Measurements from ENCODE around the gene ZHX3.

The ZHX3 gene

DNA sequence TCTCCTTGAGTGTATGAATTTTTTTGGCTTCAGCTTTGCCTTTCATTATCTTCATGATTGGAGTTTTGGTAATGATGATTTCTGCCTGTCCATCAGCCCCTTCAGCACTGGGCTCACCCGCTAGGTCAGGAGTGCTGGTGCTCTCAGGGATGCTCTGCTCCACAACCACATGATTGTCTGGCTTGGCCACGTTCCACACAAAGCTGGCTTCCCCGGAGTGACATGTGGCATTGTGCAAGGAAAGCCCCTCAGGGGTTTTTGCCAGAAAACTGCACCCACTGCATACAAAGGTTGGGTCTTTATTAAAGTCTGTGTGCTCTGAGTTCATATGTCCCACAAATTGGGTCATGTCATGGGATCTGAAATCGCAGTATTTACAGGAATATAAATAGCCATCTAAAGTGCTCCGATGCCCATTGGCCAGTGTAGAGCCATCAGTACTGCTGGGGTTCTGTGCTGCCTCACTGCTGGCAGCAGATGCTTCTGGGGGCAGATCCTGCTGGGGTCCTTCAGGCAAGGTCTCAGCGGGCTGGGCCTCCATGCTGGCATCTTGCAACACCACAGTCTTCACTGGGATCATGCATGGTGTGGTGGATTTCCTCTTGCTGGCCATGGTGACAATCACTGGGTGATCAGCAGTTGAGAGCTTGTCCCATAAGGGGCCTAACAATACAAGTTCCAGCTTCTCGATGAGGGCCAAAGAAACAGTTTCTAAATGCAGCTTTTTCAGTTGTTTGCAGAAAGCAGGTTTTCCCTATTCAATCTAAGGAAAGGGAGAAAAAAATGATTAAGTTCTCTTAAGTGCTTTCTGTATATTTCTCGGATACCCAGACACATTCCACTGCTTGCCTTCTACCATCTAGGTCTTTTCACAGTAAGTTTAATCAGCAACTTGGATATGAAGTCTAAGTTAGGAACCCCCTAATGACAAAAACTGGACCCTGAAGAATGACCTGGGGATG lies 112.9 kb downstream of the ZHX3 start:
- Histone ChIP-seq H3K79me1 (ENCODE audit: low read depth, low read length) (no peaks in the 10 kb centered on the region), H3K23ac (ENCODE audit: low read depth, low read length, poor library complexity) (peak overlapping the region; percentile 65), H3K4me3 (ENCODE audit: low read length in 2 of 2) (peak overlapping the region in 1 of 2 donors; percentile 68), H3K4me2 (ENCODE audit: insufficient read depth, low read length, poor library complexity, severe bottlenecking) (no peak overlapping the region), H2BK120ac (ENCODE audit: low read depth, low read length) (no peak overlapping the region), H2AK5ac (ENCODE audit: low read depth, low read length) (no peak overlapping the region), H3K4ac (ENCODE audit: low read length) (no peak overlapping the region), H2BK15ac (ENCODE audit: low read length) (no peak overlapping the region), H2BK12ac (ENCODE audit: low read length) (no peak overlapping the region), H3K9ac (ENCODE audit: low read depth, low read length, poor library complexity) (no peak overlapping the region), H4K91ac (ENCODE audit: low read depth, low read length, poor library complexity) (no peak overlapping the region), H3K27me3 (ENCODE audit: control insufficient read depth in 3 of 3, insufficient read depth in 3 of 3, low read depth in 1 of 3, low read length in 3 of 3) (no peaks in the 10 kb centered on the region), H2BK5ac (ENCODE audit: low read length) (no peak overlapping the region), H4K8ac (ENCODE audit: low read depth, low read length) (no peak overlapping the region), H3K18ac (ENCODE audit: low read length) (peak overlapping the region; percentile 80), H3K14ac (ENCODE audit: low read length) (peak overlapping the region; percentile 98), H3K36me3 (replicated peaks in 1 of 2; ENCODE audit: control insufficient read depth in 2 of 2, insufficient read depth in 2 of 2, low read length in 2 of 2) (peaks cover 4% of the 10 kb centered on the region in 2 donors), H3K27ac (replicated peaks; ENCODE audit: low read length) (no peak overlapping the region), H2AFZ (ENCODE audit: low read length) (no peak overlapping the region), H3K9me3 (replicated peaks in 1 of 2; ENCODE audit: control insufficient read depth in 2 of 2, insufficient read depth in 1 of 2, low read depth in 1 of 2, low read length in 2 of 2) (peaks cover 9 to 11% of the 10 kb centered on the region in 2 donors), H3K4me1 (ENCODE audit: control insufficient read depth in 2 of 2, insufficient read depth in 1 of 2, low read depth in 1 of 2, low read length in 2 of 2) (no peaks in the 10 kb centered on the region)
- DNase-seq (ENCODE audit: low spot score): no peak
- WGBS, 2 donors (ENCODE audit: extremely low coverage in 2 of 2, insufficient read length in 2 of 2, insufficient replicate concordance in 1 of 2): no CpG with 5 or more reads among the region's 8 CpGs

DNA sequence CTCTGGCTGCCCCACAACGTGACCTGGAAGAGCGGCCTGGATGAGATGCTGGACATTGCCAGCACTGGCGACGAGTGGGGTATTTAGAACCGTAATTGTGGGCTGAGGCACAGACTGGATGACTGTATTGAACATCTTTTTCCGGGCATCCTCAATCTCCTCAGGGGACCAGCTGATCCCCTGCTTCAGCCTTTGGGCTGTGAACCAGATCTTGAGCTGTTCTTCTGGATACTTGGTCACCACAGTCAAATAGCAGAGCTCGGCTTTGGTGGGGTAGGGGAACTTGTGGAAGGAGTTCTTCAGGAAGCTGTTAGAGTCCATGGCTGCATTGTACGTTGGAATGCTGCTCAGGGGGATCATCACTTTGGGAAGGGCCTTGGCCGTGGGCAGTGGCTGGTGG lies 113.9 kb downstream of the ZHX3 start:
- Histone ChIP-seq H3K36me3 (replicated peaks in 1 of 2; ENCODE audit: control insufficient read depth in 2 of 2, insufficient read depth in 2 of 2, low read length in 2 of 2) (peaks cover 4% of the 10 kb centered on the region in 2 donors), H3K9me3 (replicated peaks in 1 of 2; ENCODE audit: control insufficient read depth in 2 of 2, insufficient read depth in 1 of 2, low read depth in 1 of 2, low read length in 2 of 2) (peaks cover 11 to 18% of the 10 kb centered on the region in 2 donors), H3K4me3 (ENCODE audit: low read length in 2 of 2) (no peak overlapping the region), H3K4me1 (ENCODE audit: control insufficient read depth in 2 of 2, insufficient read depth in 1 of 2, low read depth in 1 of 2, low read length in 2 of 2) (no peaks in the 10 kb centered on the region), H3K27ac (replicated peaks; ENCODE audit: low read length) (no peak overlapping the region), H3K4ac (ENCODE audit: low read length) (no peak overlapping the region), H2BK120ac (ENCODE audit: low read depth, low read length) (no peak overlapping the region), H3K9ac (ENCODE audit: low read depth, low read length, poor library complexity) (no peak overlapping the region), H2AFZ (ENCODE audit: low read length) (no peak overlapping the region), H4K8ac (ENCODE audit: low read depth, low read length) (no peak overlapping the region), H2BK12ac (ENCODE audit: low read length) (no peak overlapping the region), H2BK5ac (ENCODE audit: low read length) (no peak overlapping the region), H3K18ac (ENCODE audit: low read length) (peak overlapping the region; percentile 29), H3K14ac (ENCODE audit: low read length) (no peak overlapping the region), H3K23ac (ENCODE audit: low read depth, low read length, poor library complexity) (peak overlapping the region; percentile 29), H2BK15ac (ENCODE audit: low read length) (no peak overlapping the region), H3K27me3 (ENCODE audit: control insufficient read depth in 3 of 3, insufficient read depth in 3 of 3, low read depth in 1 of 3, low read length in 3 of 3) (no peaks in the 10 kb centered on the region), H4K91ac (ENCODE audit: low read depth, low read length, poor library complexity) (no peak overlapping the region), H3K79me1 (ENCODE audit: low read depth, low read length) (no peaks in the 10 kb centered on the region), H3K4me2 (ENCODE audit: insufficient read depth, low read length, poor library complexity, severe bottlenecking) (no peak overlapping the region), H2AK5ac (ENCODE audit: low read depth, low read length) (peak overlapping the region; percentile 2)
- no CpG with 5 or more reads among the region's 9 CpGs for WGBS, 2 donors (ENCODE audit: extremely low coverage in 2 of 2, insufficient read length in 2 of 2, insufficient replicate concordance in 1 of 2)
- DNase-seq (ENCODE audit: low spot score): no peak

DNA sequence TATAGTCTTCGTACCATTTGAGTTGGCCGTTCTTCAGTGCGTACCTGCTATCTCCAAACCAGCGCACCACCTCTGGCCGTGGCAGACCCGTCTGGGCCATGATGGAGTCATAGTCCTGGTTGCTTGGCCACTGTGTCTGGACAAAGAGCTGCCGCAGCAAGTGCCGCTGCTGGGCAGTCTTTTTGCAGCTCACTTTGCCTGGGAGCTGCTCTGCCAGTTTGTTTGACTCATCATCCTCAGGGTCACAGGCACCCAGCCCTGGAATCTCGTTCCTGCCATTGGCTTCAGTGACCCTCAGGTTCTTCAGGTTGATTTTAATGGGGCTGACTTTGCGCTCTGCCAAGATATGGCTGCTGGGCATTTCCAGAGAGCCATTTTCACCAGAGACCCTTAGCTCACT lies 115.1 kb downstream of the ZHX3 start:
- Histone ChIP-seq H2BK12ac (ENCODE audit: low read length) (no peak overlapping the region), H2AFZ (ENCODE audit: low read length) (no peak overlapping the region), H3K4ac (ENCODE audit: low read length) (no peak overlapping the region), H2BK120ac (ENCODE audit: low read depth, low read length) (no peak overlapping the region), H4K8ac (ENCODE audit: low read depth, low read length) (no peak overlapping the region), H3K9ac (ENCODE audit: low read depth, low read length, poor library complexity) (no peak overlapping the region), H2AK5ac (ENCODE audit: low read depth, low read length) (no peak overlapping the region), H3K4me3 (ENCODE audit: low read length in 2 of 2) (peak overlapping the region in 1 of 2 donors; percentile 22), H2BK5ac (ENCODE audit: low read length) (peak overlapping the region; percentile 7), H3K4me2 (ENCODE audit: insufficient read depth, low read length, poor library complexity, severe bottlenecking) (no peak overlapping the region), H3K9me3 (replicated peaks in 1 of 2; ENCODE audit: control insufficient read depth in 2 of 2, insufficient read depth in 1 of 2, low read depth in 1 of 2, low read length in 2 of 2) (peaks cover 11 to 25% of the 10 kb centered on the region in 2 donors), H3K27ac (replicated peaks; ENCODE audit: low read length) (no peak overlapping the region), H2BK15ac (ENCODE audit: low read length) (no peak overlapping the region), H4K91ac (ENCODE audit: low read depth, low read length, poor library complexity) (no peak overlapping the region), H3K27me3 (ENCODE audit: control insufficient read depth in 3 of 3, insufficient read depth in 3 of 3, low read depth in 1 of 3, low read length in 3 of 3) (no peaks in the 10 kb centered on the region), H3K79me1 (ENCODE audit: low read depth, low read length) (no peaks in the 10 kb centered on the region), H3K18ac (ENCODE audit: low read length) (no peak overlapping the region), H3K23ac (ENCODE audit: low read depth, low read length, poor library complexity) (no peak overlapping the region), H3K36me3 (replicated peaks in 1 of 2; ENCODE audit: control insufficient read depth in 2 of 2, insufficient read depth in 2 of 2, low read length in 2 of 2) (peaks cover 4% of the 10 kb centered on the region in 2 donors), H3K4me1 (ENCODE audit: control insufficient read depth in 2 of 2, insufficient read depth in 1 of 2, low read depth in 1 of 2, low read length in 2 of 2) (no peaks in the 10 kb centered on the region), H3K14ac (ENCODE audit: low read length) (no peak overlapping the region)
- no CpG with 5 or more reads among the region's 10 CpGs for WGBS, 2 donors (ENCODE audit: extremely low coverage in 2 of 2, insufficient read length in 2 of 2, insufficient replicate concordance in 1 of 2)
- no peak for DNase-seq (ENCODE audit: low spot score)

DNA sequence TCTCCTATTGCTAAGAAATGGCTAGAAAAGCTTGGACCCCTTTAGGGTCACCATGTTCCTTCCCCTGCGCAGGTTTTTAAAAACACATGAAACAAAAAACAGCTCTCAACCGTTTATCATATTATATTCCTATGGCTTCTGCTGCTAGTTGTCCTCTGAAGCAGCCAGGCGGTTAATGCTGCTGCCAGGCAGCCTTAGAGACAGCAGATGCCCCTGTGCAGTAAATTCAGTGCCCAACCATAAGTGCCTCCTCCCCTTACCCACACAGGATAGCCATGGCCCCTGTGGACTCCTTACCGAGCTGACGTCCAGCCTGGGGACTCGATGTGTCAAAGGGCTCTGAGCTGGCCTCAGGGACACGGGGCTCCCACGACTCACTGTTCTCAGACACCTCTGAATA lies 115.8 kb downstream of the ZHX3 start:
- Histone ChIP-seq H4K8ac (ENCODE audit: low read depth, low read length) (no peak overlapping the region), H3K79me1 (ENCODE audit: low read depth, low read length) (no peaks in the 10 kb centered on the region), H2AK5ac (ENCODE audit: low read depth, low read length) (no peak overlapping the region), H3K4me3 (ENCODE audit: low read length in 2 of 2) (no peak overlapping the region), H3K9ac (ENCODE audit: low read depth, low read length, poor library complexity) (no peak overlapping the region), H3K4me2 (ENCODE audit: insufficient read depth, low read length, poor library complexity, severe bottlenecking) (no peak overlapping the region), H3K18ac (ENCODE audit: low read length) (no peak overlapping the region), H2AFZ (ENCODE audit: low read length) (no peak overlapping the region), H3K23ac (ENCODE audit: low read depth, low read length, poor library complexity) (no peak overlapping the region), H3K27ac (replicated peaks; ENCODE audit: low read length) (no peak overlapping the region), H3K27me3 (ENCODE audit: control insufficient read depth in 3 of 3, insufficient read depth in 3 of 3, low read depth in 1 of 3, low read length in 3 of 3) (no peaks in the 10 kb centered on the region), H3K14ac (ENCODE audit: low read length) (no peak overlapping the region), H4K91ac (ENCODE audit: low read depth, low read length, poor library complexity) (no peak overlapping the region), H2BK5ac (ENCODE audit: low read length) (no peak overlapping the region), H2BK12ac (ENCODE audit: low read length) (no peak overlapping the region), H3K36me3 (replicated peaks in 1 of 2; ENCODE audit: control insufficient read depth in 2 of 2, insufficient read depth in 2 of 2, low read length in 2 of 2) (peaks cover 4% of the 10 kb centered on the region in 2 donors), H2BK15ac (ENCODE audit: low read length) (no peak overlapping the region), H2BK120ac (ENCODE audit: low read depth, low read length) (no peak overlapping the region), H3K4ac (ENCODE audit: low read length) (no peak overlapping the region), H3K4me1 (ENCODE audit: control insufficient read depth in 2 of 2, insufficient read depth in 1 of 2, low read depth in 1 of 2, low read length in 2 of 2) (no peaks in the 10 kb centered on the region), H3K9me3 (replicated peaks in 1 of 2; ENCODE audit: control insufficient read depth in 2 of 2, insufficient read depth in 1 of 2, low read depth in 1 of 2, low read length in 2 of 2) (peaks cover 13 to 25% of the 10 kb centered on the region in 2 donors)
- no peak for DNase-seq (ENCODE audit: low spot score)
- WGBS, 2 donors (ENCODE audit: extremely low coverage in 2 of 2, insufficient read length in 2 of 2, insufficient replicate concordance in 1 of 2): no CpG with 5 or more reads among the region's 8 CpGs
